HepG2 (cell line): ENCODE results near the gene GRM7. TPM values are rescaled to one million over a fixed set of nuclear protein-coding genes. Genes with fewer than 3 reads are reported as not detected.

Experiments
- ATAC-seq: fragments of 200-7000 bp; cut with Tn5 transposase; 3 replicates; pipeline ENCODE4 v1.9.1; 2020; ENCODE audit warnings: mild to moderate bottlenecking, moderate library complexity
- BruUV-seq: library from RNA; stranded (reverse); fragments of 400-500 nt; replicated peaks from 2 replicates; lab custom pipeline; 2021; lab: Mats Ljungman, UMichigan
- CTCF ChIA-PET: fragments of 300-600 bp; formaldehyde crosslinking; extraction: SDS; loops from one replicate; lab custom pipeline; 2021; ENCODE audit warnings: low total read pairs, inconsistent platforms, low intra/inter-chr PET ratio; lab: Yijun Ruan, JAX
- POLR2A ChIA-PET: fragments of 350-600 bp; sonication (Branson Sonifier 250); formaldehyde crosslinking; loops from one replicate; lab custom pipeline; 2020; ENCODE audit warnings: antibody characterized with exemption, inconsistent platforms; lab: Yijun Ruan, JAX
- DNase-seq: peaks from one replicate; pipeline ENCODE4 v3.0.0-alpha.2; 2015; ENCODE audit warnings: low spot score
- FAIRE-seq: peaks from 3 replicates; lab custom pipeline; 2011; peaks lifted over from hg19 to GRCh38; lab: Jason Lieb, UNC
- H2AFZ ChIP-seq: one replicate; pipeline ENCODE4 v1.6.1; 2011; ENCODE audit warnings: low read length, inconsistent platforms
- H3K27ac ChIP-seq: fragments of 300-600 bp; 3 replicates; pipeline ENCODE4 v1.8.0; 2011; ENCODE audit warnings: mixed run types, mild to moderate bottlenecking, mixed read lengths, low read length, inconsistent platforms; ENCODE audit not compliant: insufficient read depth; ENCODE audit errors: extremely low read length
- H3K27me3 ChIP-seq, 2 experiments: fragments of 200-600 bp in 1 of 2; 2 replicates in 1 of 2; 3 replicates in 1 of 2; pipeline versions ENCODE4 v1.6.0 to v1.8.0; 2011; ENCODE audit warnings: low read length in 2 of 2, mild to moderate bottlenecking in 2 of 2, moderate library complexity in 2 of 2, inconsistent platforms in 1 of 2; ENCODE audit not compliant: insufficient read depth in 2 of 2, control insufficient read depth in 1 of 2
- H3K36me3 ChIP-seq, 2 experiments: fragments of 200-600 bp in 1 of 2; replicated peaks in 1 of 2; 2 replicates in 1 of 2; 3 replicates in 1 of 2; pipeline versions ENCODE4 v1.5.1 to v1.8.0; 2011; ENCODE audit warnings: low read length in 2 of 2, inconsistent platforms in 1 of 2; ENCODE audit not compliant: insufficient read depth in 2 of 2, control insufficient read depth in 1 of 2
- H3K4me1 ChIP-seq: 2 replicates; pipeline ENCODE4 v1.5.1; 2012; ENCODE audit warnings: low read length, inconsistent platforms; ENCODE audit not compliant: insufficient read depth
- H3K4me2 ChIP-seq: 2 replicates; pipeline ENCODE4 v1.6.0; 2011; ENCODE audit warnings: low read depth, low read length, inconsistent platforms
- H3K4me3 ChIP-seq, 3 experiments: fragments of 200-600 bp in 1 of 3; sonication (generic), shearing (Covaris generic) in 1 of 3; replicated peaks in 1 of 3; 2 replicates each; pipeline ENCODE4 v1.5.1; 2011 to 2016; ENCODE audit warnings: low read length in 3 of 3, inconsistent platforms in 2 of 3, low read depth in 2 of 3, mild to moderate bottlenecking in 2 of 3, control low read depth in 1 of 3, mixed read lengths in 1 of 3; ENCODE audit not compliant: insufficient read depth in 1 of 3
- H3K79me2 ChIP-seq: one replicate; pipeline ENCODE4 v1.6.1; 2011; ENCODE audit warnings: low read length, inconsistent platforms; ENCODE audit not compliant: insufficient read depth
- H3K9ac ChIP-seq: 2 replicates; pipeline ENCODE4 v1.6.0; 2011; ENCODE audit warnings: mild to moderate bottlenecking, low read depth, low read length, inconsistent platforms; ENCODE audit not compliant: insufficient read depth
- H3K9me3 ChIP-seq: 2 replicates; pipeline ENCODE4 v1.5.1; 2012; ENCODE audit warnings: mild to moderate bottlenecking, low read length
- H4K20me1 ChIP-seq: 2 replicates; pipeline ENCODE4 v1.6.0; 2011; ENCODE audit warnings: inconsistent platforms, mild to moderate bottlenecking, low read length, moderate library complexity; ENCODE audit not compliant: insufficient read depth
- FOXM1 ChIP-seq: sonication (generic); formaldehyde crosslinking; IDR thresholded peaks from 2 replicates; pipeline ENCODE4 v1.5.0; 2020; ENCODE audit warnings: missing genetic modification reagents
- IKZF4 ChIP-seq: sonication (generic); formaldehyde crosslinking; IDR thresholded peaks from 2 replicates; pipeline ENCODE4 v1.5.1; 2020; ENCODE audit warnings: borderline replicate concordance, mild to moderate bottlenecking, low read depth, missing genetic modification reagents; ENCODE audit errors: not compliant biosample characterization
- KLF15 ChIP-seq: sonication (generic); formaldehyde crosslinking; IDR thresholded peaks from 2 replicates; pipeline ENCODE4 v1.8.1; 2023; ENCODE audit warnings: borderline replicate concordance, mild to moderate bottlenecking, inconsistent platforms, missing genetic modification reagents, mixed read lengths
- ZFP62 ChIP-seq: sonication (generic); formaldehyde crosslinking; IDR thresholded peaks from 2 replicates; pipeline ENCODE4 v1.4.0; 2020; ENCODE audit warnings: missing genetic modification reagents
- ZNF121 ChIP-seq: sonication (generic); formaldehyde crosslinking; IDR thresholded peaks from 2 replicates; pipeline ENCODE4 v1.5.0; 2020; ENCODE audit warnings: mild to moderate bottlenecking, missing genetic modification reagents
- ZNF879 ChIP-seq: sonication (generic); formaldehyde crosslinking; IDR thresholded peaks from 2 replicates; pipeline ENCODE4 v1.8.1; 2023; ENCODE audit warnings: missing genetic modification reagents
- WGBS: methylation state at CpG from one replicate; pipeline ENCODE4 v1.1.6; 2017; ENCODE audit warnings: low lambda C conversion rate; 5-methylcytosine and 5-hydroxymethylcytosine counted together
- in situ Hi-C: cut with HindIII; loops from 2 replicates; pipeline ENCODE4 v1.10.0; 2017; ENCODE audit warnings: low pct_unique_long_range_greater_than_20kb; ENCODE audit not compliant: extremely low pct_ligation_motif_present
- intact Hi-C: fragments of 100-400 bp; cut with micrococcal nuclease; formaldehyde crosslinking; loops from one replicate; pipeline ENCODE4 v1.10.0; 2022; ENCODE audit not compliant: unreplicated experiment
- polyA plus RNA-seq, 8 experiments: library from polyadenylated mRNA; depleted of rRNA in 3 of 8; stranded (reverse) in 7 of 8; unstranded in 1 of 8; fragments of >200 nt; fragmentation: Illumina TruSeq in 4 of 8; extraction: Trizol in 4 of 8; gene quantifications; 2 replicates each; pipeline versions ENCODE4 v1.2.1 to v1.2.3, GENCODE V29; 2011 to 2016; ENCODE audit warnings: low read depth in 4 of 8, missing spikeins in 1 of 8, mixed read lengths in 1 of 8; ENCODE audit not compliant: insufficient read depth in 1 of 8
- total RNA-seq, 5 experiments: library from RNA; depleted of rRNA; stranded (reverse); fragments of >200 nt; fragmentation: Illumina TruSeq; extraction: Trizol; gene quantifications; 2 replicates each; pipeline ENCODE4 v1.2.3, GENCODE V29; 2016; ENCODE audit warnings: low read depth in 1 of 5
- TF ChIP-seq, protein P1 (sequence below): sonication (generic); formaldehyde crosslinking; IDR thresholded peaks from 2 replicates; pipeline ENCODE4 v1.8.0; 2022; ENCODE audit warnings: missing genetic modification reagents, low read depth, mild to moderate bottlenecking, borderline replicate concordance
- TF ChIP-seq, protein P2 (sequence below): sonication (generic); formaldehyde crosslinking; conservative IDR thresholded peaks from 2 replicates; pipeline ENCODE4 v1.8.0; 2022; ENCODE audit warnings: low read depth, missing genetic modification reagents
- TF ChIP-seq, protein P3 (sequence below): sonication (generic); formaldehyde crosslinking; IDR thresholded peaks from 2 replicates; pipeline ENCODE4 v1.4.0; 2020; ENCODE audit warnings: missing genetic modification reagents, borderline replicate concordance
- TF ChIP-seq, protein P4 (sequence below): conservative IDR thresholded peaks from 2 replicates; pipeline ENCODE4 v1.6.1; 2018; ENCODE audit warnings: missing genetic modification reagents

Gene GRM7
- total and polyA plus RNA-seq, 2 of the 13 experiments (the other 11 are each of a cell fraction or from before 2014, with no cell fraction given) = not detected

DNA sequence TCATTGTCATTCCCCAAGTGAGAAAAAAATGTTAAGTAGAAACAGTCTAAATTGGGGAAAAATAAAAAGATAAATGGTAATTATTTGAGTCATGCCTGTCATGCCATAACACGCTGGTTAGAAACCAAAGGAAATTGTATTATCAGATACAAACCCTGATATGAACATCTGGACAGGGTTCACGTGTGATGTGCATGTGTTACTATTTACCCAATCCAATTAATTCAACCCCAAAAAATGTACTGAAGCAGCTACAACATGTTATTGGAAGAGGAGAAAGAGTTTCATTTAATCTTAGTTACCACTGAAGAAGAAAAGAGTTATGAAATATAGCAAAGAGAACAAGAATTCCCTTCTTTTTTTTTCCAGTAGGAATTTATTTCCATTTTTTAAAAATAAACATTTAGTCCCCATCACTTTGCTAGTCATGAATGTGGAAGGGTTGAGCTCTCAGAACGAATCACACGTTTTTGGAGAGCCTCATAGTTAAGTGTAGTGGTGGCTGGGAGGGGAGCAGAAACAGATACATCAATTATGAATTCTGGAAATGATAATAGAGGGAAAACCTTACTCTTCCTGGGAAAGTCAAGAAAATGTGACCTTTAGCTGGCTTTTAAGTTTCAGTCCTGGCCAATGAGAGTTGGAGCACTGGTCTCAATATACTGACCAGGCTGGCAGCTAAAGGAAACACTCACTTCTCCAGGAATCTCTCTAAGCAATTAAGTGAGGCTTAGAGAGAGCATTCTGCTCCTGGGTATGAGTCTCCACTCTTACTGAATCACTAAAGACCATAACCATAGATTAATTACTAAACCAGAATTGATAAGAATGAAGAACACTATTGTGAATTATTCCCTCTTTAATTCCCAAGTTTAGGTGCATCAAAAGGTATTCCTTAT is 796.5 kb downstream of the GRM7 start:
- ATAC-seq = no peak
- in situ Hi-C loops = no loop called here
- no peak overlapping the region for H3K4me2 ChIP-seq
- BruUV-seq = no TSS peak
- H4K20me1 ChIP-seq = no peaks in the 10 kb centered on the region
- no peak overlapping the region for H3K4me3 ChIP-seq
- CTCF ChIA-PET = no interaction called here
- TF ChIP-seq, protein P1, sequence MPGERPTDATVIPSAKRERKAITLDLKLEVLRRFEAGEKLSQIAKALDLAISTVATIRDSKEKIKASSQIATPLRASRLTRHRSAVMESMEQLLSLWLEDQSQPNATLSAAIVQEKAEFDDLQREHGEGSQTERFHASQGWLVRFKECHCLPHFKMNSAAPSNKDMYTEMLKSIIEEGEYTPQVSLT (CRISPR knock-in tag) = no peak
- TF ChIP-seq, protein P2, sequence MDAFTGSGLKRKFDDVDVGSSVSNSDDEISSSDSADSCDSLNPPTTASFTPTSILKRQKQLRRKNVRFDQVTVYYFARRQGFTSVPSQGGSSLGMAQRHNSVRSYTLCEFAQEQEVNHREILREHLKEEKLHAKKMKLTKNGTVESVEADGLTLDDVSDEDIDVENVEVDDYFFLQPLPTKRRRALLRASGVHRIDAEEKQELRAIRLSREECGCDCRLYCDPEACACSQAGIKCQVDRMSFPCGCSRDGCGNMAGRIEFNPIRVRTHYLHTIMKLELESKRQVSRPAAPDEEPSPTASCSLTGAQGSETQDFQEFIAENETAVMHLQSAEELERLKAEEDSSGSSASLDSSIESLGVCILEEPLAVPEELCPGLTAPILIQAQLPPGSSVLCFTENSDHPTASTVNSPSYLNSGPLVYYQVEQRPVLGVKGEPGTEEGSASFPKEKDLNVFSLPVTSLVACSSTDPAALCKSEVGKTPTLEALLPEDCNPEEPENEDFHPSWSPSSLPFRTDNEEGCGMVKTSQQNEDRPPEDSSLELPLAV = no peak
- TF ChIP-seq ZFP62 (CRISPR knock-in tag) (no peak), KLF15 (no peak), IKZF4 (CRISPR knock-in tag) (no peak), FOXM1 (CRISPR knock-in tag) (no peak), ZNF121 (CRISPR knock-in tag) (no peak), ZNF879 (CRISPR knock-in tag) (no peak)
- TF ChIP-seq, protein P3, sequence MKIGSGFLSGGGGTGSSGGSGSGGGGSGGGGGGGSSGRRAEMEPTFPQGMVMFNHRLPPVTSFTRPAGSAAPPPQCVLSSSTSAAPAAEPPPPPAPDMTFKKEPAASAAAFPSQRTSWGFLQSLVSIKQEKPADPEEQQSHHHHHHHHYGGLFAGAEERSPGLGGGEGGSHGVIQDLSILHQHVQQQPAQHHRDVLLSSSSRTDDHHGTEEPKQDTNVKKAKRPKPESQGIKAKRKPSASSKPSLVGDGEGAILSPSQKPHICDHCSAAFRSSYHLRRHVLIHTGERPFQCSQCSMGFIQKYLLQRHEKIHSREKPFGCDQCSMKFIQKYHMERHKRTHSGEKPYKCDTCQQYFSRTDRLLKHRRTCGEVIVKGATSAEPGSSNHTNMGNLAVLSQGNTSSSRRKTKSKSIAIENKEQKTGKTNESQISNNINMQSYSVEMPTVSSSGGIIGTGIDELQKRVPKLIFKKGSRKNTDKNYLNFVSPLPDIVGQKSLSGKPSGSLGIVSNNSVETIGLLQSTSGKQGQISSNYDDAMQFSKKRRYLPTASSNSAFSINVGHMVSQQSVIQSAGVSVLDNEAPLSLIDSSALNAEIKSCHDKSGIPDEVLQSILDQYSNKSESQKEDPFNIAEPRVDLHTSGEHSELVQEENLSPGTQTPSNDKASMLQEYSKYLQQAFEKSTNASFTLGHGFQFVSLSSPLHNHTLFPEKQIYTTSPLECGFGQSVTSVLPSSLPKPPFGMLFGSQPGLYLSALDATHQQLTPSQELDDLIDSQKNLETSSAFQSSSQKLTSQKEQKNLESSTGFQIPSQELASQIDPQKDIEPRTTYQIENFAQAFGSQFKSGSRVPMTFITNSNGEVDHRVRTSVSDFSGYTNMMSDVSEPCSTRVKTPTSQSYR (CRISPR knock-in tag) = no peak
- TF ChIP-seq, protein P4, sequence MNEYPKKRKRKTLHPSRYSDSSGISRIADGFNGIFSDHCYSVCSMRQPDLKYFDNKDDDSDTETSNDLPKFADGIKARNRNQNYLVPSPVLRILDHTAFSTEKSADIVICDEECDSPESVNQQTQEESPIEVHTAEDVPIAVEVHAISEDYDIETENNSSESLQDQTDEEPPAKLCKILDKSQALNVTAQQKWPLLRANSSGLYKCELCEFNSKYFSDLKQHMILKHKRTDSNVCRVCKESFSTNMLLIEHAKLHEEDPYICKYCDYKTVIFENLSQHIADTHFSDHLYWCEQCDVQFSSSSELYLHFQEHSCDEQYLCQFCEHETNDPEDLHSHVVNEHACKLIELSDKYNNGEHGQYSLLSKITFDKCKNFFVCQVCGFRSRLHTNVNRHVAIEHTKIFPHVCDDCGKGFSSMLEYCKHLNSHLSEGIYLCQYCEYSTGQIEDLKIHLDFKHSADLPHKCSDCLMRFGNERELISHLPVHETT = no peak
- TF ChIP-seq, all 625 proteins: peak for 0
- POLR2A ChIA-PET = no interaction called here
- Histone ChIP-seq H3K9me3 (peaks cover 66% of the 10 kb centered on the region), H3K9ac (no peak overlapping the region), H3K4me1 (no peaks in the 10 kb centered on the region), H3K27me3 (no peaks in the 10 kb centered on the region; a peak in 1 of 5 replicates), H3K27ac (no peak overlapping the region), H3K79me2 (no peaks in the 10 kb centered on the region), H2AFZ (no peak overlapping the region), H3K36me3 (no peaks in the 10 kb centered on the region)
- intact Hi-C loops = no loop called here
- WGBS = under 1% methylated on average over 4 of the region's 4 CpGs
- FAIRE-seq (no peak), DNase-seq (no peak)
